HEK293 (cell line): ENCODE measurements around the gene MACROH2A1.

Experiments
- BCL11A ChIP-seq: fragments of 450-650 bp; formaldehyde crosslinking; IDR thresholded peaks from 2 replicates; pipeline ENCODE4 v1.5.1; 2016; ENCODE audit warnings: low read depth, missing biosample characterization, missing genetic modification characterization
- OSR2 ChIP-seq: fragments of 450-650 bp; formaldehyde crosslinking; IDR thresholded peaks from 2 replicates; pipeline ENCODE4 v1.5.1; 2016; ENCODE audit warnings: missing biosample characterization, missing genetic modification characterization
- RBAK ChIP-seq: fragments of 450-650 bp; formaldehyde crosslinking; IDR thresholded peaks from 2 replicates; pipeline ENCODE4 v1.5.1; 2016; ENCODE audit warnings: missing biosample characterization, missing genetic modification characterization
- ZBTB8A ChIP-seq: fragments of 450-650 bp; formaldehyde crosslinking; IDR thresholded peaks from 2 replicates; pipeline ENCODE4 v1.5.1; 2016; ENCODE audit warnings: missing biosample characterization, missing genetic modification characterization
- ZNF184 ChIP-seq: fragments of 450-650 bp; IDR thresholded peaks from 2 replicates; pipeline ENCODE4 v1.5.1; 2018; ENCODE audit warnings: missing biosample characterization, mild to moderate bottlenecking, missing genetic modification characterization
- ZNF221 ChIP-seq: fragments of 450-650 bp; formaldehyde crosslinking; IDR thresholded peaks from 2 replicates; pipeline ENCODE4 v1.5.1; 2017; ENCODE audit warnings: missing biosample characterization, missing genetic modification characterization, borderline replicate concordance
- ZNF510 ChIP-seq: fragments of 450-650 bp; formaldehyde crosslinking; IDR thresholded peaks from 2 replicates; pipeline ENCODE4 v1.5.1; 2018; ENCODE audit warnings: mild to moderate bottlenecking, missing genetic modification characterization, missing biosample characterization; ENCODE audit not compliant: insufficient replicate concordance
- ZNF549 ChIP-seq: fragments of 450-650 bp; IDR thresholded peaks from 2 replicates; pipeline ENCODE4 v1.5.1; 2018; ENCODE audit warnings: missing biosample characterization, missing genetic modification characterization, mild to moderate bottlenecking, inconsistent platforms, moderate library complexity
- ZNF580 ChIP-seq: fragments of 450-650 bp; formaldehyde crosslinking; IDR thresholded peaks from 2 replicates; pipeline ENCODE4 v1.5.1; 2016; ENCODE audit warnings: missing biosample characterization, missing genetic modification characterization
- TF ChIP-seq, protein P1 (sequence below): fragments of 450-650 bp; formaldehyde crosslinking; IDR thresholded peaks from 2 replicates; pipeline ENCODE4 v1.5.1; 2016; ENCODE audit warnings: missing biosample characterization, missing genetic modification characterization
- TF ChIP-seq, protein P2 (sequence below): fragments of 450-650 bp; formaldehyde crosslinking; IDR thresholded peaks from 2 replicates; pipeline ENCODE4 v1.5.1; 2016; ENCODE audit warnings: missing biosample characterization, missing genetic modification characterization
- TF ChIP-seq, protein P3 (sequence below): fragments of 450-650 bp; formaldehyde crosslinking; IDR thresholded peaks from 2 replicates; pipeline ENCODE4 v1.5.1; 2017; ENCODE audit warnings: missing biosample characterization, missing genetic modification characterization

DNA sequence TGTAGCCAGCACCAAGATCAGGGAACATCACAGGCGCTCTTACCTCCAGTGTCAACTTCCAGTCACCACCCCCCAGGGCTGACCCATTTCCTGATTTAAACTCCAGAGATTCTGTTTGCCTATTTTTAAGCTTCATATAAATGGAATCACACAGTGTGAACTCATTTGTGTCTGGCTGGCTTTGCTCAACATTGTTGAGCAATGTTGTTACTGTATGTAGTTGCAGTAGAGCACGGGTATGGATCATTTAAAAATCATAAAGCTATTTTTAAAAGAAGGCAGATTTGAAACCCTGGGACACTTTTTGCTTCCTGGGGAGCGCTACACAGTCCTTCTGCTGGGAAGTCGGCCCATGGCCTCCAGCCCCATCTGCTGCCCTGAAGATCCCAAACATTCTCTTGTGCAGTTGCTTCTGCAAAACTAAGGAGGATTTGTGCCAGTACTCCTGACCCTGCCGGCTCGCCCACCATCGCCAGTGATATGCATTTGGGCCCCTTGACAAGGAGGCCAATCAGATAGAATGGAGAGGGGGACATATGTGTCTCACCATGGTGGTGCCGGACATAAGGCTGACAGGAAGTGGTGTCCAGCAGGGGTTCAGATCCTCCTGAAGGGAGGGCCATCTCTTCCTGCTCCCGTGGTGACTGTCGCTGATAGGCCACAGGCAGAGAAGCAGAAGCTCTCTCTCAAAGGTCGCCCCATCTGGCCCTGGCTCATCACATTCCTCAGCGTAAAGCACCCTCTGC lies 34.8 kb upstream of the MACROH2A1 start:
- no peak for TF ChIP-seq ZNF580 (tag by site-specific recombination)
- TF ChIP-seq, protein P1, sequence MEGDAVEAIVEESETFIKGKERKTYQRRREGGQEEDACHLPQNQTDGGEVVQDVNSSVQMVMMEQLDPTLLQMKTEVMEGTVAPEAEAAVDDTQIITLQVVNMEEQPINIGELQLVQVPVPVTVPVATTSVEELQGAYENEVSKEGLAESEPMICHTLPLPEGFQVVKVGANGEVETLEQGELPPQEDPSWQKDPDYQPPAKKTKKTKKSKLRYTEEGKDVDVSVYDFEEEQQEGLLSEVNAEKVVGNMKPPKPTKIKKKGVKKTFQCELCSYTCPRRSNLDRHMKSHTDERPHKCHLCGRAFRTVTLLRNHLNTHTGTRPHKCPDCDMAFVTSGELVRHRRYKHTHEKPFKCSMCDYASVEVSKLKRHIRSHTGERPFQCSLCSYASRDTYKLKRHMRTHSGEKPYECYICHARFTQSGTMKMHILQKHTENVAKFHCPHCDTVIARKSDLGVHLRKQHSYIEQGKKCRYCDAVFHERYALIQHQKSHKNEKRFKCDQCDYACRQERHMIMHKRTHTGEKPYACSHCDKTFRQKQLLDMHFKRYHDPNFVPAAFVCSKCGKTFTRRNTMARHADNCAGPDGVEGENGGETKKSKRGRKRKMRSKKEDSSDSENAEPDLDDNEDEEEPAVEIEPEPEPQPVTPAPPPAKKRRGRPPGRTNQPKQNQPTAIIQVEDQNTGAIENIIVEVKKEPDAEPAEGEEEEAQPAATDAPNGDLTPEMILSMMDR (tag by site-specific recombination) = no peak
- TF ChIP-seq, protein P2, sequence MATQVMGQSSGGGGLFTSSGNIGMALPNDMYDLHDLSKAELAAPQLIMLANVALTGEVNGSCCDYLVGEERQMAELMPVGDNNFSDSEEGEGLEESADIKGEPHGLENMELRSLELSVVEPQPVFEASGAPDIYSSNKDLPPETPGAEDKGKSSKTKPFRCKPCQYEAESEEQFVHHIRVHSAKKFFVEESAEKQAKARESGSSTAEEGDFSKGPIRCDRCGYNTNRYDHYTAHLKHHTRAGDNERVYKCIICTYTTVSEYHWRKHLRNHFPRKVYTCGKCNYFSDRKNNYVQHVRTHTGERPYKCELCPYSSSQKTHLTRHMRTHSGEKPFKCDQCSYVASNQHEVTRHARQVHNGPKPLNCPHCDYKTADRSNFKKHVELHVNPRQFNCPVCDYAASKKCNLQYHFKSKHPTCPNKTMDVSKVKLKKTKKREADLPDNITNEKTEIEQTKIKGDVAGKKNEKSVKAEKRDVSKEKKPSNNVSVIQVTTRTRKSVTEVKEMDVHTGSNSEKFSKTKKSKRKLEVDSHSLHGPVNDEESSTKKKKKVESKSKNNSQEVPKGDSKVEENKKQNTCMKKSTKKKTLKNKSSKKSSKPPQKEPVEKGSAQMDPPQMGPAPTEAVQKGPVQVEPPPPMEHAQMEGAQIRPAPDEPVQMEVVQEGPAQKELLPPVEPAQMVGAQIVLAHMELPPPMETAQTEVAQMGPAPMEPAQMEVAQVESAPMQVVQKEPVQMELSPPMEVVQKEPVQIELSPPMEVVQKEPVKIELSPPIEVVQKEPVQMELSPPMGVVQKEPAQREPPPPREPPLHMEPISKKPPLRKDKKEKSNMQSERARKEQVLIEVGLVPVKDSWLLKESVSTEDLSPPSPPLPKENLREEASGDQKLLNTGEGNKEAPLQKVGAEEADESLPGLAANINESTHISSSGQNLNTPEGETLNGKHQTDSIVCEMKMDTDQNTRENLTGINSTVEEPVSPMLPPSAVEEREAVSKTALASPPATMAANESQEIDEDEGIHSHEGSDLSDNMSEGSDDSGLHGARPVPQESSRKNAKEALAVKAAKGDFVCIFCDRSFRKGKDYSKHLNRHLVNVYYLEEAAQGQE (tag by site-specific recombination) = no peak
- no peak for TF ChIP-seq ZNF221
- no peak for TF ChIP-seq ZNF549
- TF ChIP-seq ZBTB8A = no peak
- no peak for TF ChIP-seq OSR2 (tag by site-specific recombination)
- TF ChIP-seq, protein P3, sequence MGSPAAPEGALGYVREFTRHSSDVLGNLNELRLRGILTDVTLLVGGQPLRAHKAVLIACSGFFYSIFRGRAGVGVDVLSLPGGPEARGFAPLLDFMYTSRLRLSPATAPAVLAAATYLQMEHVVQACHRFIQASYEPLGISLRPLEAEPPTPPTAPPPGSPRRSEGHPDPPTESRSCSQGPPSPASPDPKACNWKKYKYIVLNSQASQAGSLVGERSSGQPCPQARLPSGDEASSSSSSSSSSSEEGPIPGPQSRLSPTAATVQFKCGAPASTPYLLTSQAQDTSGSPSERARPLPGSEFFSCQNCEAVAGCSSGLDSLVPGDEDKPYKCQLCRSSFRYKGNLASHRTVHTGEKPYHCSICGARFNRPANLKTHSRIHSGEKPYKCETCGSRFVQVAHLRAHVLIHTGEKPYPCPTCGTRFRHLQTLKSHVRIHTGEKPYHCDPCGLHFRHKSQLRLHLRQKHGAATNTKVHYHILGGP (tag by site-specific recombination) = no peak
- TF ChIP-seq ZNF510 (tag by site-specific recombination) = no peak
- no peak for TF ChIP-seq RBAK
- TF ChIP-seq BCL11A = no peak
- no peak for TF ChIP-seq ZNF184
